Measurements from ENCODE around the gene GMDS.

Gene GMDS

DNA sequence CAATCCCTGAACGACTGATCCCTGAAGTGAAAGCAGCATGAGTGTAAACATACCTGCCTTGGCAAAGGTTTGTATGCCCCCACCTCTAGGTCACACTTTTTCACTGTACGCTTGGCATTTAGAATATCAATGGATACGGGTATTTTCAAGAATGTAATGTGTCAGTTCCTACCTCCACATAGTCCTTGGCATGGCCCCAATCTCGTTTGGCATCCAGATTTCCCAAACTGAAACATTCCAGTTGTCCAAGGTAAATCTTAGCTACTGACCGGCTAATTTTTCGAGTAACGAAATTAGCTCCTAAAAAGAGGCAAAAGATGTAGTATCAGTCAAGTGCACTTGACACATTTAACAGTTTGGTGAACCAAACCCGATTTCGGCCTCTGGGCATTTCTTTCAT lies 315.5 kb downstream of the GMDS start:
- Histone ChIP-seq H3K36me3 (ENCODE audit: control insufficient read depth in 2 of 2, insufficient read depth in 2 of 2, low read length in 2 of 2) (peaks cover 7 to 8% of the 10 kb centered on the region in 2 donors), H3K9me3 (ENCODE audit: control insufficient read depth in 2 of 2, low read length in 2 of 2) (no peaks in the 10 kb centered on the region), H3K27ac (ENCODE audit: low read depth in 2 of 2, low read length in 2 of 2) (no peak overlapping the region), H3K27me3 (ENCODE audit: control insufficient read depth in 2 of 2, insufficient read depth in 2 of 2, low read length in 2 of 2) (no peaks in the 10 kb centered on the region), H3K9ac (ENCODE audit: low read depth in 1 of 2, low read length in 2 of 2) (no peak overlapping the region), H3K4me3 (ENCODE audit: low read length in 2 of 2) (no peak overlapping the region), H3K4me1 (ENCODE audit: control insufficient read depth in 2 of 2, insufficient read depth in 2 of 2, low read length in 2 of 2) (no peaks in the 10 kb centered on the region)

DNA sequence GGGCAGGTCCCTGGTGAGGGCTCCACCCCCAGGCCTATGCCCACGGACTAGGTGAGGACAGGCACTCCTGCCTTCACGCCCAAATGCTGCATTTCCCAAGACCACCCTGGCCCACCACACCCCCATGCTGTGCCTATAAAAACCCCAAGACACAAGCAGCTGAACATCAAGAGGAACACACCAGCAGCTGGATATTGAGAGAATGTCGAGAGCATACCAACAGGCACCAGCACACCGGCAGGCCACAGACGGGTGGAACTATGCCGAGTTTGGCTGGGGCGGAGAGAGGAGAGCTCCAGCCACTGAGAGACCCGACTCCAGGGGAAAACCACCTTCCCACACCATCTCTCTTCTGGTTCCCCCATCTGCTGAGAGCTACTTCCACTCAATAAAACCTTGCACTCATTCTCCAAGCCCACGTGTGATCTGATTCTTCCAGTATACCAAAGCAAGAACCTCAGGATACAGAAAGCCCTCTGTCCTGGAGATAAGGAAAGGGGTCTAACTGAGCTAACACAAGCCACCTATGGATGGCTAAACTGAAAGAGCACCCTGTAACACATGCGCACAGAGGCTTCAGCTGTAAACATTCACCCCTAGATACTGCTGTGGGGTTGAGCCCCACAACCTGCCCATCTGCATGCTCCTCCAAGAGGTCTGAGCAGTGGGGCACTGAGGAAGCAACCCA lies 319.5 kb downstream of the GMDS start:
- H3K4me3 ChIP-seq (ENCODE audit: low read length in 2 of 2) = no peak overlapping the region
- H3K27me3 ChIP-seq (ENCODE audit: control insufficient read depth in 2 of 2, insufficient read depth in 2 of 2, low read length in 2 of 2) = no peaks in the 10 kb centered on the region
- H3K9ac ChIP-seq (ENCODE audit: low read depth in 1 of 2, low read length in 2 of 2) = no peak overlapping the region
- H3K27ac ChIP-seq (ENCODE audit: low read depth in 2 of 2, low read length in 2 of 2) = no peak overlapping the region
- no peaks in the 10 kb centered on the region for H3K4me1 ChIP-seq (ENCODE audit: control insufficient read depth in 2 of 2, insufficient read depth in 2 of 2, low read length in 2 of 2)
- H3K36me3 ChIP-seq (ENCODE audit: control insufficient read depth in 2 of 2, insufficient read depth in 2 of 2, low read length in 2 of 2) = peaks cover 9 to 17% of the 10 kb centered on the region in 2 donors
- H3K9me3 ChIP-seq (ENCODE audit: control insufficient read depth in 2 of 2, low read length in 2 of 2) = no peaks in the 10 kb centered on the region

DNA sequence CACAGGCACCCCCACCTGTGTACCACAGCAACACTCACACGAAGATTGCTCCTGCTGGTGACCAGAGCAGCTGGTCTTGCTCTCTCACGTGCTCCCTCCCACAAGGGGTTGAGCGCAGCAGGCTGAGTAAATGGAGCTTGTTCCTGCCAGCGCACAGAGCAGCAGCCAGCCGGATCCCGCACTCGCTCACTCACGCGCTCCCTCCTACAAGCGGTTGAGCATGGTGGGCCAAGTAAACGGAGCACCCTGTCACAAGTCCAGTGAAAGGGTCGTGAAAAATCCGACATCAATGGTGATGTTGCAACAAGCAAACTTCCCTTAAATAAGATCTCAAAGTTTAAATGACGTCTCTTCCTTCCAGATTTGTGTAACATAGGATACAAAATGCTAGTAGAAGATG lies 322.0 kb downstream of the GMDS start:
- H3K4me1 ChIP-seq (ENCODE audit: control insufficient read depth in 2 of 2, insufficient read depth in 2 of 2, low read length in 2 of 2) = no peaks in the 10 kb centered on the region
- H3K27me3 ChIP-seq (ENCODE audit: control insufficient read depth in 2 of 2, insufficient read depth in 2 of 2, low read length in 2 of 2) = no peaks in the 10 kb centered on the region
- H3K27ac ChIP-seq (ENCODE audit: low read depth in 2 of 2, low read length in 2 of 2) = no peak overlapping the region
- H3K36me3 ChIP-seq (ENCODE audit: control insufficient read depth in 2 of 2, insufficient read depth in 2 of 2, low read length in 2 of 2) = peaks cover 3 to 13% of the 10 kb centered on the region in 2 donors
- no peak overlapping the region for H3K9ac ChIP-seq (ENCODE audit: low read depth in 1 of 2, low read length in 2 of 2)
- no peak overlapping the region for H3K4me3 ChIP-seq (ENCODE audit: low read length in 2 of 2)
- no peaks in the 10 kb centered on the region for H3K9me3 ChIP-seq (ENCODE audit: control insufficient read depth in 2 of 2, low read length in 2 of 2)

- Histone ChIP-seq H3K4me3 (ENCODE audit: low read length in 2 of 2) (no peak overlapping the region), H3K27ac (ENCODE audit: low read depth in 2 of 2, low read length in 2 of 2) (no peak overlapping the region), H3K27me3 (ENCODE audit: control insufficient read depth in 2 of 2, insufficient read depth in 2 of 2, low read length in 2 of 2) (no peaks in the 10 kb centered on the region), H3K9me3 (ENCODE audit: control insufficient read depth in 2 of 2, low read length in 2 of 2) (no peaks in the 10 kb centered on the region), H3K9ac (ENCODE audit: low read depth in 1 of 2, low read length in 2 of 2) (no peak overlapping the region), H3K4me1 (ENCODE audit: control insufficient read depth in 2 of 2, insufficient read depth in 2 of 2, low read length in 2 of 2) (no peaks in the 10 kb centered on the region), H3K36me3 (ENCODE audit: control insufficient read depth in 2 of 2, insufficient read depth in 2 of 2, low read length in 2 of 2) (peaks cover 3 to 6% of the 10 kb centered on the region in 2 donors)
Observed at GRCh38 chr6:1917626-1918371, 327.6 kb downstream of the GMDS start.

- H3K27ac ChIP-seq (ENCODE audit: low read depth in 2 of 2, low read length in 2 of 2) = no peak overlapping the region
- H3K4me1 ChIP-seq (ENCODE audit: control insufficient read depth in 2 of 2, insufficient read depth in 2 of 2, low read length in 2 of 2) = no peaks in the 10 kb centered on the region
- H3K9me3 ChIP-seq (ENCODE audit: control insufficient read depth in 2 of 2, low read length in 2 of 2) = no peaks in the 10 kb centered on the region
- no peaks in the 10 kb centered on the region for H3K27me3 ChIP-seq (ENCODE audit: control insufficient read depth in 2 of 2, insufficient read depth in 2 of 2, low read length in 2 of 2)
- no peak overlapping the region for H3K9ac ChIP-seq (ENCODE audit: low read depth in 1 of 2, low read length in 2 of 2)
- peaks cover 3 to 6% of the 10 kb centered on the region in 2 donors for H3K36me3 ChIP-seq (ENCODE audit: control insufficient read depth in 2 of 2, insufficient read depth in 2 of 2, low read length in 2 of 2)
- H3K4me3 ChIP-seq (ENCODE audit: low read length in 2 of 2) = no peak overlapping the region
Observed at GRCh38 chr6:1916334-1917070, 328.9 kb downstream of the GMDS start.

DNA sequence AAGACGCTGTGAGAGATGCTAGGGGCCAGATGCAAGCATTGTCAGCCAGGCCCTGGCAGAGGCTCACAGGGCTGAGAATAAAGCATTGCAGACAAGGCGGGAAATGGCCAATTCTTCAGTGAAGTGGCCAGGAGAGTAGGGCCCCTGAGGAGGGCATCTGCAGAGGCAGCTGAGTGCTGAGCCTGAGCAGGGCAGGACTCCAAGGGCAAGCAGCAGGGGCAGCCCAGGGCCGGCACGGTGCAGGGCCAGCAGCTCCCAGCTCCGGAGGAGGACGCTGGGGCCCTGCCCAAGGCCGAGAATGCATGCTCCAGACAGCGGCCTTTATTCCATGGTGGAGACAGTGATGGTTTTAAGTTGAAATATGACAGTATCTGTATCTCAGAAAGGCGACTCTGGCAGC lies 330.2 kb downstream of the GMDS start:
- Histone ChIP-seq H3K27ac (ENCODE audit: low read depth in 2 of 2, low read length in 2 of 2) (no peak overlapping the region), H3K27me3 (ENCODE audit: control insufficient read depth in 2 of 2, insufficient read depth in 2 of 2, low read length in 2 of 2) (no peaks in the 10 kb centered on the region), H3K9ac (ENCODE audit: low read depth in 1 of 2, low read length in 2 of 2) (no peak overlapping the region), H3K4me1 (ENCODE audit: control insufficient read depth in 2 of 2, insufficient read depth in 2 of 2, low read length in 2 of 2) (no peaks in the 10 kb centered on the region), H3K4me3 (ENCODE audit: low read length in 2 of 2) (no peak overlapping the region), H3K9me3 (ENCODE audit: control insufficient read depth in 2 of 2, low read length in 2 of 2) (no peaks in the 10 kb centered on the region), H3K36me3 (ENCODE audit: control insufficient read depth in 2 of 2, insufficient read depth in 2 of 2, low read length in 2 of 2) (peaks cover 3 to 6% of the 10 kb centered on the region in 2 donors)

DNA sequence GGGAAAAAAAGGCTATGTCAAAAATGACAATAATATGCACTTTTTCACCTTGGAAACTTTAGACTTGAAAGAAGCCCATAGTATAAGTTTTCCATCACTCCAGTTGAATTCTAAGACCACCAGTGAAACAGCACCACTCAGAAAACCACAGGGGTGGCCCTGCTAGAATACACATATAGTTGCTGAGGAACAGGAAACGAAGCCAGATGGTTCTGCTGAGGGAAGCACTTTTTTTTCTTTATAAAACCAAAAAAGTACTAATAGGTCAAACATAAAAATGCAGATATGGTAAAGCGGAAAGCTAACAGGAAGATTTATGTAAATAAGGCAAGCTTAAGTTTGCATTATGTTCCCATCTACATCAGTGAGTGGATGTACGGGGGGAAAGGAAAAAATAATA lies 331.8 kb downstream of the GMDS start:
- H3K27ac ChIP-seq (ENCODE audit: low read depth in 2 of 2, low read length in 2 of 2) = no peak overlapping the region
- no peaks in the 10 kb centered on the region for H3K27me3 ChIP-seq (ENCODE audit: control insufficient read depth in 2 of 2, insufficient read depth in 2 of 2, low read length in 2 of 2)
- peaks cover 6 to 9% of the 10 kb centered on the region in 2 donors for H3K36me3 ChIP-seq (ENCODE audit: control insufficient read depth in 2 of 2, insufficient read depth in 2 of 2, low read length in 2 of 2)
- H3K9me3 ChIP-seq (ENCODE audit: control insufficient read depth in 2 of 2, low read length in 2 of 2) = no peaks in the 10 kb centered on the region
- H3K4me3 ChIP-seq (ENCODE audit: low read length in 2 of 2) = no peak overlapping the region
- no peaks in the 10 kb centered on the region for H3K4me1 ChIP-seq (ENCODE audit: control insufficient read depth in 2 of 2, insufficient read depth in 2 of 2, low read length in 2 of 2)
- H3K9ac ChIP-seq (ENCODE audit: low read depth in 1 of 2, low read length in 2 of 2) = no peak overlapping the region

DNA sequence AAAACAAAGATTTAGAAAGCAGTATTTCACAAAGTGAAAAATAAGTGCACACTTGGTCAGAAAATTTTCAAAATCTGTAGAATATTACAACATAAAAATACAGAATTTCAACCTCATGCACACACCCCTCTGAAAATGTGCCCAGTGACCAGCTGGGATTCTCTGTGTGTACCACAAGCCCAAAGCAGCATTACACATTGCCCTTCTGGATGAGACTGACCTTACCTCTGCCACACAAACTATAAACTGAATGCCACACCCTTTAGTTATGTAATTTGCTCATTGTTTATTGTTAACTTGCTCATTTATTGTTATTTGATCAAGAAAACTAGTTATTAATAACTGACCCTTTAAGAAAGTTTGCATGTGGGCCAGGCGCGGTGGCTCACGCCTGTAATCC lies 332.7 kb downstream of the GMDS start:
- H3K4me1 ChIP-seq (ENCODE audit: control insufficient read depth in 2 of 2, insufficient read depth in 2 of 2, low read length in 2 of 2) = no peaks in the 10 kb centered on the region
- no peak overlapping the region for H3K27ac ChIP-seq (ENCODE audit: low read depth in 2 of 2, low read length in 2 of 2)
- H3K27me3 ChIP-seq (ENCODE audit: control insufficient read depth in 2 of 2, insufficient read depth in 2 of 2, low read length in 2 of 2) = no peaks in the 10 kb centered on the region
- peaks cover 6 to 9% of the 10 kb centered on the region in 2 donors for H3K36me3 ChIP-seq (ENCODE audit: control insufficient read depth in 2 of 2, insufficient read depth in 2 of 2, low read length in 2 of 2)
- no peak overlapping the region for H3K9ac ChIP-seq (ENCODE audit: low read depth in 1 of 2, low read length in 2 of 2)
- H3K9me3 ChIP-seq (ENCODE audit: control insufficient read depth in 2 of 2, low read length in 2 of 2) = no peaks in the 10 kb centered on the region
- no peak overlapping the region for H3K4me3 ChIP-seq (ENCODE audit: low read length in 2 of 2)

DNA sequence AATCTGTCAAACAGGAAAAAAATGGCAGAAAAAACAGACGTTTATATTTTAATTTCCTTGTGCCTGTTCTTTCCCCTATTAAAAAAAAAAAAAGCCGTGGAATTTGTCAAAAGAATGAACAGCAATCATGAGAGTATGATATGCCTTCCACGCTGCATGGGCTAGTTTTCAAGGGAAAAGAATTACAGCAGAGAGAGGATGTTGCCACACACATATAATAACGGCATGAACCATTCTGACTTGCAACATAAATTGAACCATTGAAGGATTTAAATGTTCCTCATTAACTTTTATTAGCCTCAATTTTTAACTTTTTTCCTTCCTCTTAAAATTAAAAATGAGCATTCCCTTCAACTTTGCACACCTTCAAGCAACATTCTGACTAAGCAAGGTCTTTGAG lies 333.9 kb downstream of the GMDS start:
- Histone ChIP-seq H3K9me3 (ENCODE audit: control insufficient read depth in 2 of 2, low read length in 2 of 2) (no peaks in the 10 kb centered on the region), H3K27me3 (ENCODE audit: control insufficient read depth in 2 of 2, insufficient read depth in 2 of 2, low read length in 2 of 2) (no peaks in the 10 kb centered on the region), H3K9ac (ENCODE audit: low read depth in 1 of 2, low read length in 2 of 2) (no peak overlapping the region), H3K4me1 (ENCODE audit: control insufficient read depth in 2 of 2, insufficient read depth in 2 of 2, low read length in 2 of 2) (no peaks in the 10 kb centered on the region), H3K36me3 (ENCODE audit: control insufficient read depth in 2 of 2, insufficient read depth in 2 of 2, low read length in 2 of 2) (peaks cover 4 to 9% of the 10 kb centered on the region in 2 donors), H3K4me3 (ENCODE audit: low read length in 2 of 2) (no peak overlapping the region), H3K27ac (ENCODE audit: low read depth in 2 of 2, low read length in 2 of 2) (no peak overlapping the region)
